PC-3 (cell line): ENCODE data around the gene HSF2. TPM values are rescaled to one million over a fixed set of nuclear protein-coding genes. Genes with fewer than 3 reads are reported as not detected.

Source experiments
- ATAC-seq: fragments of 200-7000 bp; cut with Tn5 transposase; 2 replicates; pipeline ENCODE4 v1.9.1; 2020; ENCODE audit warnings: mild to moderate bottlenecking, moderate library complexity
- BruUV-seq: library from RNA; stranded (reverse); fragments of 400-500 nt; replicated peaks from 2 replicates; lab custom pipeline; 2021; lab: Mats Ljungman, UMichigan
- CTCF ChIA-PET: fragments of 300-600 bp; sonication (Branson Sonifier 250); formaldehyde crosslinking; loops from one replicate; lab custom pipeline; 2022; ENCODE audit warnings: antibody characterized with exemption; lab: Charles Lee
- POLR2A ChIA-PET: fragments of 300-600 bp; sonication (Branson Sonifier 250); formaldehyde crosslinking; loops from one replicate; lab custom pipeline; 2022; ENCODE audit warnings: antibody characterized with exemption; ENCODE audit not compliant: unreplicated experiment; lab: Charles Lee
- DNase-seq: peaks from one replicate; pipeline ENCODE4 v3.0.0-alpha.2; 2015
- H2AFZ ChIP-seq: fragments of 300-600 bp; sonication (generic); 2 replicates; pipeline ENCODE4 v1.6.0; 2016; ENCODE audit warnings: antibody characterized with exemption, low read length
- H3F3A ChIP-seq: fragments of 300-600 bp; sonication (generic); one replicate; pipeline ENCODE4 v1.6.0; 2017; ENCODE audit warnings: antibody characterized with exemption, low read length, control low read depth, mild to moderate bottlenecking; ENCODE audit not compliant: unreplicated experiment
- H3K27ac ChIP-seq: fragments of 300-600 bp; sonication (generic); 2 replicates; pipeline ENCODE4 v1.5.1; 2016; ENCODE audit warnings: mild to moderate bottlenecking, low read length
- H3K27me3 ChIP-seq: fragments of 300-600 bp; sonication (generic); 2 replicates; pipeline ENCODE4 v1.6.1; 2016; ENCODE audit warnings: low read length, mixed read lengths
- H3K36me3 ChIP-seq: fragments of 300-600 bp; sonication (generic); 2 replicates; pipeline ENCODE4 v1.6.1; 2016; ENCODE audit warnings: low read depth, mixed run types, low read length, mixed read lengths
- H3K4me1 ChIP-seq: fragments of 300-600 bp; sonication (generic); 2 replicates; pipeline ENCODE4 v1.5.1; 2016; ENCODE audit warnings: low read length; ENCODE audit not compliant: insufficient read depth
- H3K4me2 ChIP-seq: fragments of 300-600 bp; sonication (generic); 2 replicates; pipeline ENCODE4 v1.6.0; 2016; ENCODE audit warnings: low read length
- H3K4me3 ChIP-seq: fragments of 300-600 bp; sonication (generic); 2 replicates; pipeline ENCODE4 v1.5.1; 2016; ENCODE audit warnings: mild to moderate bottlenecking, low read length, mixed read lengths
- H3K79me2 ChIP-seq: fragments of 300-600 bp; sonication (generic); 2 replicates; pipeline ENCODE4 v1.6.1; 2017; ENCODE audit warnings: low read length, mixed read lengths
- H3K9ac ChIP-seq: fragments of 300-600 bp; sonication (generic); 2 replicates; pipeline ENCODE4 v1.6.0; 2016; ENCODE audit warnings: mild to moderate bottlenecking, low read length
- H3K9me2 ChIP-seq: fragments of 300-600 bp; sonication (generic); replicated peaks from 2 replicates; pipeline ENCODE4 v1.6.1; 2016; ENCODE audit warnings: mixed run types, low read length, mixed read lengths
- H3K9me3 ChIP-seq: fragments of 300-600 bp; sonication (generic); 2 replicates; pipeline ENCODE4 v1.6.1; 2016; ENCODE audit warnings: low read length, mixed read lengths
- H4K20me1 ChIP-seq: fragments of 300-600 bp; sonication (generic); 2 replicates; pipeline ENCODE4 v1.6.1; 2016; ENCODE audit warnings: low read length, mixed read lengths
- EZH2 ChIP-seq: fragments of 300-600 bp; sonication (generic); IDR thresholded peaks from one replicate; pipeline ENCODE4 v1.6.1; 2017; ENCODE audit warnings: antibody characterized with exemption, mild to moderate bottlenecking, low read length; ENCODE audit not compliant: unreplicated experiment
- EZH2phosphoT487 ChIP-seq: fragments of 300-600 bp; sonication (generic); IDR thresholded peaks from 2 replicates; pipeline ENCODE4 v1.6.1; 2018; ENCODE audit warnings: mild to moderate bottlenecking, antibody characterized with exemption, low read length, borderline replicate concordance
- intact Hi-C: fragments of 100-400 bp; cut with micrococcal nuclease; formaldehyde crosslinking; loops from 2 replicates; pipeline ENCODE4 v1.9.0; 2023
- total RNA-seq: library from RNA; depleted of rRNA; stranded (reverse); fragments of >200 nt; gene quantifications from 2 replicates; pipeline ENCODE4 v1.2.3, GENCODE V29; 2014
- TF ChIP-seq, protein P1 (sequence below): fragments of 300-600 bp; sonication (generic); conservative IDR thresholded peaks from 2 replicates; pipeline ENCODE4 v1.5.1; 2017; ENCODE audit warnings: antibody characterized with exemption, low read depth, mild to moderate bottlenecking, low read length

The HSF2 gene
- total RNA-seq, 1 experiment from 2014 or later: 7.3 TPM

DNA sequence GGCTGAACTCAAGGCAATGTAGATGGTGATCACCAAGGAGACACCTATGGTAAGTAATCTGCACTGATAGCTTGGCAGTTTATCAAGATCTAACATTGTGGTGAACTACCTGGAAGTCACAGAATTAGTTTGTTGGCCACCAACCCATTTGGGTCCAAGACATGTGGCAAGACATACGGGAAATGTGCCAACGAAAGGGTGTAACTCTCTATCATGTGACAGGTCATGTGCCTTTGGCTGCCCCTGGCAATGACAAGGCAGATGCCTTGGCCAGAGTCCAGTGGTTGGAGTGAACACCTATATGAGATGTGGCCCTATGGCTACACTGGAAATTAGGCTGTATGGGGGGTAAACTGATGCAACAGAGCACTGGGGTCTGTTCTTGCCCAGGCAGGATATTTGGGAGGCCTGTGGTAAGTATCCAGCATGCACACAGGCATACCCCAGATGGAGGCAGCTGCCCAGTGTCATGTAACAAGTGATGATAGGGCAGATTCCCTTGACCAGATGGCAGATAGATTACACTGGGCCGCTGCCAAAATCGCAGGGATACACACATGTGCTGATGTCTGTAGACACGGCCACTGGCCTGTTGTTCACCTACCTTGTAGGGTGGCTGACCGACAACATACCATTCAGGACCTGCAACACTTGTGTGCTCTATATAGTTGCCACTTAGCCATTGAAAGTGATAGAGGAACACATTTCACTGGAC is 35.5 kb upstream of the HSF2 start:
- POLR2A ChIA-PET: no interaction called here
- Histone ChIP-seq H3F3A (no peaks in the 10 kb centered on the region), H3K9me3 (no peaks in the 10 kb centered on the region), H3K9ac (no peak overlapping the region), H3K79me2 (no peaks in the 10 kb centered on the region), H3K4me3 (no peak overlapping the region), H2AFZ (no peak overlapping the region), H3K4me2 (no peak overlapping the region), H3K4me1 (no peaks in the 10 kb centered on the region), H3K9me2 (no peaks in the 10 kb centered on the region), H3K27ac (no peak overlapping the region), H4K20me1 (no peaks in the 10 kb centered on the region), H3K27me3 (no peaks in the 10 kb centered on the region; the same call in 1 of the 2 replicates), H3K36me3 (no peaks in the 10 kb centered on the region)
- intact Hi-C loops: no loop called here
- no peak for DNase-seq
- BruUV-seq: no TSS peak
- no peak for ATAC-seq
- CTCF ChIA-PET: no interaction called here
- no peak for TF ChIP-seq EZH2
- no peak for TF ChIP-seq EZH2phosphoT487
- TF ChIP-seq, protein P1, sequence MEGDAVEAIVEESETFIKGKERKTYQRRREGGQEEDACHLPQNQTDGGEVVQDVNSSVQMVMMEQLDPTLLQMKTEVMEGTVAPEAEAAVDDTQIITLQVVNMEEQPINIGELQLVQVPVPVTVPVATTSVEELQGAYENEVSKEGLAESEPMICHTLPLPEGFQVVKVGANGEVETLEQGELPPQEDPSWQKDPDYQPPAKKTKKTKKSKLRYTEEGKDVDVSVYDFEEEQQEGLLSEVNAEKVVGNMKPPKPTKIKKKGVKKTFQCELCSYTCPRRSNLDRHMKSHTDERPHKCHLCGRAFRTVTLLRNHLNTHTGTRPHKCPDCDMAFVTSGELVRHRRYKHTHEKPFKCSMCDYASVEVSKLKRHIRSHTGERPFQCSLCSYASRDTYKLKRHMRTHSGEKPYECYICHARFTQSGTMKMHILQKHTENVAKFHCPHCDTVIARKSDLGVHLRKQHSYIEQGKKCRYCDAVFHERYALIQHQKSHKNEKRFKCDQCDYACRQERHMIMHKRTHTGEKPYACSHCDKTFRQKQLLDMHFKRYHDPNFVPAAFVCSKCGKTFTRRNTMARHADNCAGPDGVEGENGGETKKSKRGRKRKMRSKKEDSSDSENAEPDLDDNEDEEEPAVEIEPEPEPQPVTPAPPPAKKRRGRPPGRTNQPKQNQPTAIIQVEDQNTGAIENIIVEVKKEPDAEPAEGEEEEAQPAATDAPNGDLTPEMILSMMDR: no peak

DNA sequence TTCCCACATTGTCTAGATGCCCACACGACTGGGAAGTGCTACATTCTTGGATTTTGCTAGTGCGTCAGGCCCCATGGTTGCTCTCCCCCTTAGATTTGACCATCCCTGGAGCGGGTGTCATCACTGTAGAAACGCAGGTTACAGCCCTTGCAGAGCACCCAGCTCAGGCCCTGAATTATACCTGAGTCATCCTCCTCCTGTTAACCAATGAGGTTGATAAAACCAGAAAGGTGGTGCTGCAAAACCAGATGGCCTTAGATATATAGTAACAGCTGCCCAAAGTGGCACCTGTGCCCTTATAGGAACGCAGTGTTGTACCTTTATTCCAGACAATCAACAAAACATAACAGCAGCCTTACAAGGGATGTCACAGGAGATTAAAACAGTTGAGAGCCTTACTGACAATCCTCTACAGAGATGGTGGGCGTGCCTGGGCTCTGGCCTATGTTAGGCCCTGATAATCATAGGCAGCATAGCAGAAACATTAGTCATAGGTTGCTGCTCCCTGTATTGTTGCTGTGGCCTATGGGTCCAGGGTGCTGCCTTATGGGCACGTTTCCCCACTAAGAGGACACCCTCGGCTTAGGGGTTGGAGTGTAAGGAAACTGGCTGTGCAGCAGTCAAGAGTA is 33.6 kb upstream of the HSF2 start:
- Histone ChIP-seq H3K27ac (no peak overlapping the region), H4K20me1 (no peaks in the 10 kb centered on the region), H3K4me3 (no peak overlapping the region), H3K79me2 (no peaks in the 10 kb centered on the region), H3K9ac (no peak overlapping the region), H2AFZ (no peak overlapping the region), H3K4me2 (no peak overlapping the region), H3K4me1 (no peaks in the 10 kb centered on the region), H3K9me2 (no peaks in the 10 kb centered on the region), H3K9me3 (no peaks in the 10 kb centered on the region), H3K36me3 (no peaks in the 10 kb centered on the region), H3F3A (no peaks in the 10 kb centered on the region), H3K27me3 (no peaks in the 10 kb centered on the region)
- TF ChIP-seq, protein P1: no peak
- TF ChIP-seq EZH2phosphoT487 (no peak), EZH2 (no peak)
- no peak for ATAC-seq
- BruUV-seq: no TSS peak
- POLR2A ChIA-PET: no interaction called here
- CTCF ChIA-PET: no interaction called here
- no peak for DNase-seq
- intact Hi-C loops: no loop called here

DNA sequence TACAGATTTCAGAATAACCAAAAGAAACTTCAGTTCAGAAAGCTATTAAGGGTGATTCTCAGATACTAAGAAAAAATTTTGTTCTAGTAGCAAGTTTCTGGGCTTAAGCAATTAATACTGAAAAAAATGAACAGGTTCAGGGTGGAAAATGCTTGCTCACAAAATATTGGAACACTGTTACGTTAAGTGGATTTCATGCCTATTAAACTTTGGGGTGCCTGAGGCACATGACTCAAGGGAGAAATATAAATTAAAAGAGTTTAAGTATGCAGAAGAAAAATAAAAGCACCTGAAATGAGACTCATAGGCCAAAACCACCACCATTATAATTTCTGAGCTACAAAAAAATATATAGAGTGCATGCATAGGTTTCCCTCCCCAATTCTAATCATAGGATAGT is 32.3 kb upstream of the HSF2 start:
- Histone ChIP-seq H3K9ac (no peak overlapping the region), H3K36me3 (no peaks in the 10 kb centered on the region), H3K9me3 (no peaks in the 10 kb centered on the region), H4K20me1 (no peaks in the 10 kb centered on the region), H3K27me3 (no peaks in the 10 kb centered on the region), H3K9me2 (no peaks in the 10 kb centered on the region), H3F3A (no peaks in the 10 kb centered on the region), H3K79me2 (no peaks in the 10 kb centered on the region), H3K4me1 (no peaks in the 10 kb centered on the region), H3K27ac (no peak overlapping the region), H3K4me3 (no peak overlapping the region), H2AFZ (no peak overlapping the region), H3K4me2 (no peak overlapping the region)
- POLR2A ChIA-PET: no interaction called here
- no TSS peak for BruUV-seq
- DNase-seq (no peak), ATAC-seq (no peak)
- intact Hi-C loops: no loop called here
- TF ChIP-seq, protein P1: no peak
- TF ChIP-seq EZH2 (no peak), EZH2phosphoT487 (no peak)
- CTCF ChIA-PET: no interaction called here
